ENCODE data around the gene DEPDC5. TPM values are rescaled to one million over a fixed set of nuclear protein-coding genes. Genes with fewer than 3 reads are reported as not detected.

The DEPDC5 gene
- total and polyA plus RNA-seq, 2 of the 8 experiments (the other 6 are each of a cell fraction or from before 2014, with no cell fraction given) = 18.3 to 26.5 TPM

GRCh38 chr22:31919730-31920129 is 165.9 kb downstream of the DEPDC5 start:
- no peak overlapping the region for H2BK20ac ChIP-seq (ENCODE audit: low read length)
- H4K8ac ChIP-seq (ENCODE audit: extremely low read depth, insufficient read depth, low read length) = no peak overlapping the region
- H3K18ac ChIP-seq (ENCODE audit: extremely low read depth, low read length) = no peak overlapping the region
- ChIA-PET CTCF (ENCODE audit: partially characterized antibody) (interaction anchor here (0.6 to 2.6 kb wide), 7 partner anchors 10 to 50 kb away, joined by 3 to 14 read pairs (median 4); no protein-coding TSS in a partner anchor), POLR2A (ENCODE audit: partially characterized antibody) (interaction anchor here (0.7 to 2.3 kb wide), 3 partner anchors 11 to 30 kb away, joined by 3 to 6 read pairs (median 5); no protein-coding TSS in a partner anchor)
- FAIRE-seq = no peak
- H4K91ac ChIP-seq (replicated peaks; ENCODE audit: insufficient read length, low read length) = no peak overlapping the region
- no peaks in the 10 kb centered on the region for H3K79me1 ChIP-seq (ENCODE audit: low read depth, low read length)
- no peaks in the 10 kb centered on the region for H3K23me2 ChIP-seq (ENCODE audit: low read depth, low read length)
- no peak overlapping the region for H2BK15ac ChIP-seq (ENCODE audit: low read length)
- H3K4me3 ChIP-seq (ENCODE audit: extremely low read depth in 1 of 4, insufficient read depth in 2 of 4, low read depth in 3 of 4, low read length in 4 of 4) = no peak overlapping the region
- no peak overlapping the region for H2AK5ac ChIP-seq (ENCODE audit: low read depth, low read length)
- no peaks in the 10 kb centered on the region for H3K36me3 ChIP-seq (ENCODE audit: control insufficient read depth in 2 of 4, insufficient read depth in 4 of 4, low read length in 3 of 4)
- H3K4me2 ChIP-seq (ENCODE audit: insufficient read depth in 1 of 2, low read depth in 2 of 2, low read length in 2 of 2) = no peak overlapping the region
- no peaks in the 10 kb centered on the region for H3K9me3 ChIP-seq (ENCODE audit: insufficient read depth in 2 of 2, low read depth in 1 of 2, low read length in 1 of 2)
- H3K9ac ChIP-seq (replicated peaks in 1 of 4; ENCODE audit: extremely low read depth in 1 of 4, low read depth in 3 of 4, low read length in 3 of 4) = no peak overlapping the region
- no peak overlapping the region for H4K5ac ChIP-seq (ENCODE audit: insufficient read length, low read depth, low read length)
- no peak overlapping the region for H2BK12ac ChIP-seq (ENCODE audit: low read depth, low read length)
- H2BK5ac ChIP-seq (ENCODE audit: low read depth, low read length) = no peak overlapping the region
- H3K56ac ChIP-seq (replicated peaks; ENCODE audit: insufficient read length, low read depth, low read length) = no peak overlapping the region
- no peaks in the 10 kb centered on the region for H3K27me3 ChIP-seq (replicated peaks in 1 of 4; ENCODE audit: control insufficient read depth in 3 of 4, extremely low read depth in 1 of 4, insufficient read depth in 3 of 4, low read length in 3 of 4)
- no peak for DNase-seq (ENCODE audit: low read depth in 1 of 2, low spot score in 2 of 2)
- no peaks in the 10 kb centered on the region for H3K4me1 ChIP-seq (replicated peaks in 1 of 4; ENCODE audit: control insufficient read depth in 3 of 4, insufficient read depth in 4 of 4, low read length in 3 of 4)
- no peak overlapping the region for H2BK120ac ChIP-seq (replicated peaks; ENCODE audit: low read depth, low read length)
- H3K14ac ChIP-seq (ENCODE audit: insufficient read length) = no peak overlapping the region
- H2AFZ ChIP-seq (ENCODE audit: low read length) = no peak overlapping the region
- H3K27ac ChIP-seq (ENCODE audit: low read depth, low read length) = no peak overlapping the region
- TF ChIP-seq SP4 (IDR thresholded peaks at IDR 0.05; ENCODE audit: low read length) = no peak
- TF ChIP-seq CBX8 (IDR thresholded peaks at IDR 0.05; ENCODE audit: borderline replicate concordance, low read depth, low read length) = no peak
- TF ChIP-seq RNF2 (IDR thresholded peaks at IDR 0.05; ENCODE audit: borderline replicate concordance, low read depth, low read length, missing control alignments, poor library complexity, severe bottlenecking) = no peak
- no peak overlapping the region for H3K23ac ChIP-seq (ENCODE audit: insufficient read length)
- no peaks in the 10 kb centered on the region for H3K79me2 ChIP-seq (ENCODE audit: control insufficient read depth in 1 of 2, insufficient read depth in 2 of 2, low read length in 2 of 2)
- WGBS, 2 experiments (ENCODE audit: extremely low coverage in 1 of 2, insufficient coverage in 1 of 2, insufficient read length in 1 of 2, insufficient replicate concordance in 2 of 2, low coverage in 1 of 2, low lambda C conversion rate in 2 of 2, missing lambda C conversion rate in 1 of 2) = 88% methylated on average over 3 of the region's 3 CpGs; no CpG with 5 or more reads in 1 of the 2 experiments
- no peaks in the 10 kb centered on the region for H4K20me1 ChIP-seq (replicated peaks in 1 of 2; ENCODE audit: control insufficient read depth in 1 of 2, insufficient read depth in 2 of 2, low read length in 2 of 2)
- no peak overlapping the region for H3K4ac ChIP-seq (replicated peaks; ENCODE audit: insufficient read length, low read depth, low read length)
